Loucy (cell line): Measurements from ENCODE around the gene ZNF154.
"Not testable (repeated sequence)": the region's sequence is repeated elsewhere in the genome, so short reads cannot be mapped to it uniquely, and the experiment has no call there.

ENCODE experiments used
- H2AFZ ChIP-seq: fragments of 200-600 bp; sonication (generic); 2 replicates; pipeline ENCODE4 v1.6.0; 2016; ENCODE audit warnings: antibody characterized with exemption, mild to moderate bottlenecking, low read length, moderate library complexity
- H3F3A ChIP-seq: fragments of 200-600 bp; 2 replicates; pipeline ENCODE4 v1.6.0; 2016; ENCODE audit warnings: antibody characterized with exemption, low read depth, mild to moderate bottlenecking
- H3K27me3 ChIP-seq: fragments of 200-600 bp; sonication (generic); 2 replicates; pipeline ENCODE4 v1.6.1; 2014; ENCODE audit warnings: low read length, mild to moderate bottlenecking; ENCODE audit not compliant: insufficient read depth, poor library complexity, severe bottlenecking
- H3K36me3 ChIP-seq: fragments of 200-600 bp; sonication (generic); 2 replicates; pipeline ENCODE4 v1.6.1; 2016; ENCODE audit warnings: low read length; ENCODE audit not compliant: insufficient read depth
- H3K4me1 ChIP-seq: fragments of 200-600 bp; sonication (generic); 2 replicates; pipeline ENCODE4 v1.5.1; 2014; ENCODE audit warnings: low read length, mild to moderate bottlenecking; ENCODE audit not compliant: insufficient read depth, poor library complexity, severe bottlenecking
- H3K4me2 ChIP-seq: fragments of 200-600 bp; sonication (generic); 2 replicates; pipeline ENCODE4 v1.6.0; 2014; ENCODE audit warnings: antibody characterized with exemption, low read length, low read depth, mild to moderate bottlenecking; ENCODE audit not compliant: poor library complexity, severe bottlenecking
- H3K4me3 ChIP-seq: fragments of 200-600 bp; sonication (generic); 2 replicates; pipeline ENCODE4 v1.5.1; 2014; ENCODE audit warnings: low read length, mild to moderate bottlenecking, mixed read lengths; ENCODE audit not compliant: poor library complexity, severe bottlenecking
- H3K79me2 ChIP-seq: fragments of 200-600 bp; sonication (generic); 2 replicates; pipeline ENCODE4 v1.6.1; 2014; ENCODE audit warnings: low read length; ENCODE audit not compliant: insufficient read depth
- H3K9ac ChIP-seq: fragments of 200-600 bp; sonication (generic); 2 replicates; pipeline ENCODE4 v1.6.0; 2014; ENCODE audit warnings: mild to moderate bottlenecking, low read depth, low read length, moderate library complexity; ENCODE audit not compliant: poor library complexity, severe bottlenecking
- H3K9me2 ChIP-seq: fragments of 200-600 bp; sonication (generic); replicated peaks from 2 replicates; pipeline ENCODE4 v1.6.1; 2016; ENCODE audit warnings: low read depth, low read length, mixed read lengths
- H3K9me3 ChIP-seq: fragments of 200-600 bp; sonication (generic); 2 replicates; pipeline ENCODE4 v1.6.1; 2014; ENCODE audit warnings: mild to moderate bottlenecking, antibody characterized with exemption, low read length, low read depth; ENCODE audit not compliant: insufficient read depth
- H4K20me1 ChIP-seq: fragments of 200-600 bp; sonication (generic); 2 replicates; pipeline ENCODE4 v1.6.0; 2014; ENCODE audit warnings: antibody characterized with exemption, low read length, mild to moderate bottlenecking; ENCODE audit not compliant: insufficient read depth, poor library complexity, severe bottlenecking
- EZH2phosphoT487 ChIP-seq: fragments of 200-600 bp; IDR thresholded peaks from 2 replicates; pipeline ENCODE4 v1.6.1; 2018; ENCODE audit warnings: antibody characterized with exemption, mild to moderate bottlenecking, moderate library complexity, borderline replicate concordance
- TF ChIP-seq, protein P1 (sequence below): fragments of 200-600 bp; sonication (generic); conservative IDR thresholded peaks from 2 replicates; pipeline ENCODE4 v1.5.1; 2014; ENCODE audit warnings: mild to moderate bottlenecking, antibody characterized with exemption, low read length

The ZNF154 gene

DNA sequence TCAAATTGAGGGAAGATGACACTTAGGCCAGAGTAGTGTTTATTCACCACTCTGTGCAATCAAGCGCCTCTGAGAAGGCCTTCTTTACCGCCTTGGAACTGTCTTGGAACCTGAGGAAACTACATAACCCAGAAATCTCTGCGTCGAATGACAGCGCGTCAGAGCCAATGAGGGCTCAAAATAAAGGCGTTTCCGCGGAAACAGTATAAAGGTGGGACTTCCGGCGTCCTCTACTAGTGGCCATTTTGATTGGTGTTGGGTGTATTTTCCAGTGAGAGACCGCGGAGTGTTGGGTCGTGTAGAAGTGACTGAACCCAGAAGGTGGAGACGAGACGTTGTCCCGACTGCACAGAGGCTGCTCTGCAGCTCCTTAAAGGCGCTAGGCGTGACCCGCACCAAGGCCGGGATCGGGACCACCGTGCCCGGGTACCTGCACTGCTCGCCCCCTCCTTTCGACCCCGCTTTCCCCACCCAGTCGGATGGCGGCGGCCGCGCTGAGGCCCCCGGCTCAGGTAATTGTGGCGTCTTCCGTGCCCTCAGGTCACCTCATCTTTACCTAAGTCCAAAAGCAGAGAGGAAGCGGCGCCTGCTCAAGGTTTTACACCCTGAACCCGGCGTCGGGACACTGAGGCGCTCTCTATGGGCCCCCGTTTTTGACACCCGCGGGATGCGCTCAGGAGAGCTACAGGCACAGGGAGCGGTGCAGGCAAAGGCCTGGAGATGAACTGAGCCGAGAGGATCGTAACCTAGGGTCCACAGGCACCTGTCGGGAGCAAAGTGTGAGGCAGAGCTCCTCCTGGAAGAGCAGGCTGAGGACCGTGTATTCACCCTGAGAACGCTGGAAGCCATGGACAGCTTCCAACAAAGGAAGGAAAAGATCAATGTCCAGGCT lies 37.8 kb upstream of the ZNF154 start, which contains the start of gene ZNF776:
Gene ZNF776 (plus strand): TSS at position 236 of the 892 bp plus-strand sequence. CDS start 244 bp downstream, at position 480.
- Histone ChIP-seq H2AFZ (peak within 1 kb of the TSS; percentile 99), H4K20me1 (peaks cover 4% of the 10 kb centered on the region), H3K79me2 (peaks cover 44% of the 10 kb centered on the region), H3K9me3 (0 out of 2 replicates have a peak, but pooled peaks cover 4% of the 10 kb centered on the region), H3F3A (no peaks in the 10 kb centered on the region), H3K4me1 (peaks cover 19% of the 10 kb centered on the region), H3K9me2 (no peaks in the 10 kb centered on the region), H3K36me3 (peaks cover 14% of the 10 kb centered on the region; the same call in 1 of the 2 replicates), H3K27me3 (peaks cover 9% of the 10 kb centered on the region), H3K9ac (peak within 1 kb of the TSS; percentile 91), H3K4me2 (peak within 1 kb of the TSS; percentile 91), H3K4me3 (peak within 1 kb of the TSS; percentile 91)
- TF ChIP-seq, protein P1, sequence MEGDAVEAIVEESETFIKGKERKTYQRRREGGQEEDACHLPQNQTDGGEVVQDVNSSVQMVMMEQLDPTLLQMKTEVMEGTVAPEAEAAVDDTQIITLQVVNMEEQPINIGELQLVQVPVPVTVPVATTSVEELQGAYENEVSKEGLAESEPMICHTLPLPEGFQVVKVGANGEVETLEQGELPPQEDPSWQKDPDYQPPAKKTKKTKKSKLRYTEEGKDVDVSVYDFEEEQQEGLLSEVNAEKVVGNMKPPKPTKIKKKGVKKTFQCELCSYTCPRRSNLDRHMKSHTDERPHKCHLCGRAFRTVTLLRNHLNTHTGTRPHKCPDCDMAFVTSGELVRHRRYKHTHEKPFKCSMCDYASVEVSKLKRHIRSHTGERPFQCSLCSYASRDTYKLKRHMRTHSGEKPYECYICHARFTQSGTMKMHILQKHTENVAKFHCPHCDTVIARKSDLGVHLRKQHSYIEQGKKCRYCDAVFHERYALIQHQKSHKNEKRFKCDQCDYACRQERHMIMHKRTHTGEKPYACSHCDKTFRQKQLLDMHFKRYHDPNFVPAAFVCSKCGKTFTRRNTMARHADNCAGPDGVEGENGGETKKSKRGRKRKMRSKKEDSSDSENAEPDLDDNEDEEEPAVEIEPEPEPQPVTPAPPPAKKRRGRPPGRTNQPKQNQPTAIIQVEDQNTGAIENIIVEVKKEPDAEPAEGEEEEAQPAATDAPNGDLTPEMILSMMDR, result no peak
- TF ChIP-seq EZH2phosphoT487, result no peak

DNA sequence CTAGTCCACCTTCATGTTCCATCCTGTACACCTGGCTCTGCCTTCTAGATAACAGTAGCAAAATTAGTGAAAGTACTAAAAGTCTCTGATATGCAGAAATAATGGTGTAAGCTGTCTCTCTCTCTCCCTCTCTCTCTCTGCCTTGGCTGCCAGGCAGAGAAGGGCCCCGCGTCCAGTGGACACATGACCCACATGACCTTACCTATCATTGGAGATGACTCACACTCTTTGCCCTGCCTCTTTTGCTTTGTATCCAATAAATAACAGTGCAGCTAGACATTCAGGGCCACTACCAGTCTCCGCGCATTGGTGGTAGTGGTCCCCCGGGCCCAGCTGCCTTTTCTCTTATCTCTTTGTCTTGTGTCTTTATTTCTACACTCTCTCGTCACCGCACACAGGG lies 29.8 kb upstream of the ZNF154 start:
- not testable (repeated sequence) for H3K79me2 ChIP-seq, H3K27me3 ChIP-seq, H3K4me3 ChIP-seq, H3K9me2 ChIP-seq, H3K9ac ChIP-seq, H2AFZ ChIP-seq, H3K9me3 ChIP-seq, H3K36me3 ChIP-seq, H3K4me2 ChIP-seq, H3F3A ChIP-seq, H4K20me1 ChIP-seq, H3K4me1 ChIP-seq

DNA sequence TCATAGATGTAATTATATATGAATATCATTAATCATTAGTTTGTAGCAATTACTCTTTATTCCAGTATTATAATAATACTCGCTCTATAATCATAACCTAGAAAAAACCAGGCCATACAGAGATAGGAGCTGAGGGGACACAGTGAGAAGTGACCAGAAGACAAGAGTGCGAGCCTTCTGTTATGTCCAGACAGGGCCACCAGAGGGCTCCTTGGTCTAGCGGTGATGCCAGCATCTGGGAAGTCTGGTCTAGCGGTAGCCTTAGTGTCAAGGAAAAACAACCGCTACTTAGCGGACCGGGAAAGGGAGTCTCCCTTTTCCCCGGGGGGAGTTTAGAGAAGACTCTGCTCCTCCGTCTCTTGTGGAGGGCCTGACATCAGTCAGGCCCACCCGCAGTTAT lies 29.3 kb upstream of the ZNF154 start:
- not testable (repeated sequence) for H3K9me2 ChIP-seq, H3K4me1 ChIP-seq, H4K20me1 ChIP-seq, H3K4me2 ChIP-seq, H3K79me2 ChIP-seq, H3K9me3 ChIP-seq, H3K27me3 ChIP-seq, H2AFZ ChIP-seq, H3K4me3 ChIP-seq, H3K9ac ChIP-seq, H3K36me3 ChIP-seq, H3F3A ChIP-seq
- TF ChIP-seq, protein P1, result peak; percentile 38
